Airway epithelial cell (primary cell): ENCODE data around the gene DCT. TPM values are rescaled to one million over a fixed set of nuclear protein-coding genes. Genes with fewer than 3 reads are reported as not detected.

Experiments used
- total RNA-seq: library from RNA; depleted of rRNA; stranded (reverse); fragments of >200 nt; gene quantifications from 2 replicates; pipeline ENCODE4 v1.2.3, GENCODE V29; 2015

The DCT gene
- not detected in 2 replicates for total RNA-seq

GRCh38 chr13:94479616-94480015 is at the start of gene DCT:
Gene DCT (minus strand): TSS chr13:94479682. CDS start chr13:94479255, 427 bp downstream.

Other genes starting within 250 kb of the DCT start
- gene TGDS, start 116.5 kb upstream of the DCT start, total RNA-seq = 7.2 and 10.9 TPM in 2 replicates
- gene GPR180, start 122.2 kb upstream of the DCT start, total RNA-seq = 3.9 and 7.3 TPM in 2 replicates
- gene SOX21, start 232.9 kb upstream of the DCT start, total RNA-seq = 5.7 and 6.2 TPM in 2 replicates